NCI-H446 (cell line): ENCODE results near the gene FAM171A1.
"Not testable (repeated sequence)": the region's sequence is repeated elsewhere in the genome, so short reads cannot be mapped to it uniquely, and the experiment has no call there.

Source experiments
- DNase-seq, 2 experiments: peaks; one replicate each; lab custom pipeline; 2025; lab: John Stamatoyannopoulos, UW

Gene FAM171A1

DNA sequence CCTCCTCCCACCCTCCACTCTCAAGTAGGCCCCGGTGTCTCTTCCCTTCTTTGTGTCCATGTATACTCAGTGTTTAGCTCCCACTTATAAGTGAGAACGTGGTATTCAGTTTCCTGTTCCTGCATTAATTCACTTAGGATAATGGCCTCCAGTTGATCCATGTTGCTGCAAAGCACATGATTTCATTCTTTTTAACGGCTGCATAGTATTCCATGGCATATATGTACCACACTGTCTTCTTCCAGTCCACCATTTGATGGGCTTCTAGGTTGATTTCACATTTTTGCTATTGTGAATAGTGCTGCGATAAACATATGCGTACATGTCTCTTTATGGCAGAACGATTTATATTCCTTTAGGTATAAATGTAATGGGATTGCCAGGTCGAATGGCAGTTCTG lies 51.0 kb downstream of the FAM171A1 start:
- no peak for DNase-seq

DNA sequence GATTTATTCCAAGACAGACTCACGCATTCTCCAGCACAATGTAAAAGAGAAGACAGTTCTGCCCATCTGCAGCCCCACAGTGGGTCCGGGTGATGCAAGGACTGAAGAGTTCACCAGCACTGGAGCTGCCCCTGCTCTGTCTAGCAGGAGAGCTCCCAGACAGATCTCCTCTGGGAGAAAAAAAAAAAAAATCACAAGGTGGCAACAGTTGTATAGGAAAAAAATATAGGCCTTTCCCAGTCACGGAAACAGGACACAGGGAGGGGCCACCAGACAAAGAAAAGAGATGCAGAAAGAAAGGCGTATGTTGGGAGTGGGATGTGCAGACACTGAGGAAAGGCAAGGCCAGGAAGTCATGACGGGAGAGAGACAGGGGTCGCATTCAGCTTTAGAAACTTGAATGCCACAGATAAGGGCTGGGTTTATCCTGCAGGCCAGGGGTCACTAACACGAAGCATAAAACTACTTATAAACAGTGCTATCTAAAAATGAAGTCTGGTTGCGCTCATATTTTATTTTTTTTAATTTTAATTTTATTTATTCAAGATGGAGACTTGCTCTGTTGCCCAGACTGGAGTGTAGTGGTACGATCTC lies 54.1 kb downstream of the FAM171A1 start:
- no peak for DNase-seq

DNA sequence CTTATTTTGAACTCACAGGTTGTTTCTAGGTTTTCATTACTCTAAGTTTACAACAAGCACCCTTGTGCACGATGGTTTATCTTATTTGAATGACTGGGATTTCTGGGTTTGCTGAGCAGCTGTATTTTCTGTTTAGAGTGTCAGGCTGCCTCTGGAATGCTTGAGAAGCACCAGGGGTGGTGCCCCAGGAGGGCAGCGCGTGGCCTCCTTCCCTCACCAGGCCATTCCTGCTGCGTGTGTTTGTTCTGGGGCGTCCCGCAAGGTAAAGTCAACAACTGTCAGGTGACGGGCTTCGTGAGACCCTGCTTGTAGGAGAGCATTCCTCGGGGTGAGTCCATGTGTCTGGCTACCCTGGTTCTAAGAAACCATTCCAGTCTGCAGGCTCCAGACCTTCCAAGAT lies 54.9 kb downstream of the FAM171A1 start:
- DNase-seq = no peak

DNA sequence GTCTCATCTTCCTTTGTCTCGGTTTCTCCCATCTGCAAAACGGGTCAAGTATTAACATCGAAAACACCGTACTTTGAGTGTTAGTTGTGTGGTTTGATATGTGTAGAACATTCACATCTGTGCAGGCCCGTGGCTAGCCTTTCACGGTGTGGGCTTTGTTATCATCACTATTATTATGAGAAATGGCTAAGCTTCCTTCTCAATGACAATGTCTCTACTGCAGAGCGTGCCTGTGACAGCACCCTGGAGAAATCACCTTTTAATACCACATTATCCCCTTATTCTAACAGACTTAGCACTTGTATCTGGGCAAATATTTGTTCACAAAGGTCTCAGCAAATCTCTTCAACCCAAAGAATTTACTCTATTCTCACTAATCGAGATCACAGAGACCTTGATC lies 55.8 kb downstream of the FAM171A1 start:
- no peak for DNase-seq

DNA sequence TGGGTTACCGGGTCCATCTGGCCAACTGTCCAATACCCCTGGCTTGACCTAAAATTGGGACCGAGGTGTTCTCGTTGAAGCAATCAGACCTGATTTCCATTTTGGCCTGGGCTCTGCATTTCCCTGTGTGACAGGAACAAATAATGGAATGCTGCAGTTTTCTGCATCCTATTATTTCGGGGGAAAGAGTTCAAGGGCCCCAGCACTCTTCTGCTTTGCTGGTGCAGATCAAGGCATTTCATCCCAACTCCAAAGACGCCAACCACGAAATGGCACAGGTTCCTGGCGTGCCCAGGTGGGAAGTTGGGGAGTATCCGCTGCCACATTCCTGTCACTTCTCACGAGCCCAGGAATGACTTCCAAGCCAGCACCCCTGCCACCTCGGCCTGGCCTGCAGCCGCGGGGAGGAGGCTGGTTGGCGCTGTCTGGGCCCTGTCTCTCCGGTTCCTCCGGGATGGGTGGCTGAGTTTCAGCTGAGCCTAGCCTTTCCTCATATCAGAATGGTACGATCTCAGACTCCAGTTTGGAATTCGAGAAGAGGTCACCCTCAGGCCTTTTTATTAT lies 56.5 kb downstream of the FAM171A1 start:
- DNase-seq = no peak

DNA sequence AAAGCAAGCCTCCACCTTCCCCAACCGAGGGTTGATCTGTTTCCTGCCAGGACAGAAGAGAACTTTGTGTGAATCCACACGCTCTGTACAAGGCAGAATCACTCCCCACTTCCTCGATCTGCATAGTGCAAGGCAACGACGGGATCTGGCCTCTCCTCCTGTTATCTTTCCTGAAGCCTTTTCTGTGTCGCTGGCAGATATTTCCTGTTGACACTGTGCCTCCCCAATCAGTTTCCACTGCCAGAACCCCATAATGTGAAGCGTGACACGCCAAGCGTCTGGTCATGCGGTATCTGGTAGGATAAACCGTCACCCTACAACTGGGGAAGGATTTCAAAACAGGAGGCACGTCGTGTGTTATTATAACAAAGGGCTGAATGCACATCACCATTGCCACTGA lies 57.2 kb downstream of the FAM171A1 start:
- no peak for DNase-seq

DNA sequence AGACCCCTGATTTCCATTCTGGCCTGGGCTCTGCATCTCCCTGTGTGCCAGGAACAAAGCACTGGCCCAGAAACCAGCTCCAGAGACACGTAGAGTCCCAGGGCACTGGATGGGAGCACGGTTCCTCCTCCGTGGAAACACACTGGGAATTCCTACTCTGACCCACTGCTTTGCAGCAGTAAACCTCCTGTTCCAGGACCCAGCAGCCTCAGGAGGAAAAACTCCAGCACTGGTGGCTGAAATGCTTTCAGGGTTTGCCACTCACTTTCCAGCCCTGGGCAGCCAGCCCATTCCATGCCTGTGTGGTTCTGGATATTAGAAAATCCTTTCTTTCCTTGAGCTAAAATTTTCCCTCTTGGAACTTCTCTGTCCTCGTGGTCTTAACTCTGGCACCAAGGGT lies 58.0 kb downstream of the FAM171A1 start:
- DNase-seq = no peak

DNA sequence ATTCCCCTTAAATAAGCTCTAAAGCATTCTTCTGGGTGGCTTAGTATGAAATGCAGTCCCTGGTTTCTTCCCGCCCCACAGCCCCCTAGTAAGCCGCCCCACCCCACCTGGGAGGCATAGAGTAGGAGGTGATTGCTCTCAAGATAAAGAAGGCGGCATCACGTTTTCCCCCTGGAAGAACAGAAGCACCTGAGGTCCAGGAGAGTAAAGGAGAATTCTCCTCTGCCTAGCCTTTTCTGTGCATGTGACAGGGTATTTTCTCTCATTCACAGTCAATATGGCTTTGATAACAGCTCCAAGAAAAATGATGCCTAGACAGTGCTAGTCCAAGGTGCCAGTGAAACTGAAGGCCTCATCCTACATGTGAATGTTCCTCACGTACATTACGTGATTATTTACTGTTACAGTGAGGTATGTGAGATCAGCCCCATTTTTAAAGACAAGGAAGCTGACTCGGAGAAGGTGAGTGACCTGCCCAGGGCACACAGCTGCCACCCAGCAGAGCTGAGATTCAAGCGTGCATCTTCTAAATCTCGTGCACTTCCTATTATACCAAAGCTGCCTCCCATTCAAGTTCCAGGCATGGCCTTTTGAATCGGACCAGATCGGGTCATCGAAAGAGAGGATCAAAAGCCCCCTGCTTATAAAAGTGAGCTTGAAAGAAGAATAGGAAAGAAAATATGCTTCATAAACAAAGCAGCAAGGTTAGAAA lies 59.4 kb downstream of the FAM171A1 start:
- DNase-seq = no peak

DNA sequence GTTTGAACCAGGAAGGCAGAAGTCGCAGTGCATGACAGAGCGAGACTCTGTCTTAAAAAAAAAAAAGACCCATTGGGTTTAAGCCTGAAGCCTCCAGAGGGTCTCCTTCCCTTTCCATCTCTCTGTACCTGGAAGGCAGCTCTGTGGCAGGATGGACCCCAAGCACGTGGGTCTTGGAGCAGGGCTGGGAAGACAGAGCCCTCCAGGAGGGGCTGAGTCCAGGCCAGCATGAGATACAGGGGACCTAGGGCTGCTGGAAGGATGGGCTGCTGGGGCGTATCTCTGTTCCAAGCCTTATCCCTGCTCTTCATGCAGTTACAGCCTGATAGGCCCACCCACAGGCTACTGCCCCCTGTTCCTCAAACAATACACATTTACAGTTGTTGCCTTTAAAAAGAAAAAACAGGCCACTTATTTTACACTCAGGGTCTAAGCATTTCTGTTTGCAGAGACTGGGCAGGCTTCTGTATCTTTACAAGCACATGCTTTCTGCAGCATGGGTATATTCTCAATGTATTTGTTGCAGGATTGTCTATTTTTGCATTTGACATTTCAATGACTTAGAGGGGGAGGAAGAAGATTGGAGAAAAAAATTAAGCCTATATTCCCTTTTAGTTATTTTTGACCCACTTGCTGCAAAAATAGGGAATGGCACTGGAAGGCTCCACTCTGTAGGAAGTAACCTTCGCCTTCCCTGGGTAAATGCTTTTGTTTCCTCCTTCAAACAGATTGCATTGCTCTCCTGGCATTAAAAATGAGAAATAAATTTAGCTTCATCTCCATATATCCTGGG lies 60.1 kb downstream of the FAM171A1 start:
- no peak for DNase-seq

DNA sequence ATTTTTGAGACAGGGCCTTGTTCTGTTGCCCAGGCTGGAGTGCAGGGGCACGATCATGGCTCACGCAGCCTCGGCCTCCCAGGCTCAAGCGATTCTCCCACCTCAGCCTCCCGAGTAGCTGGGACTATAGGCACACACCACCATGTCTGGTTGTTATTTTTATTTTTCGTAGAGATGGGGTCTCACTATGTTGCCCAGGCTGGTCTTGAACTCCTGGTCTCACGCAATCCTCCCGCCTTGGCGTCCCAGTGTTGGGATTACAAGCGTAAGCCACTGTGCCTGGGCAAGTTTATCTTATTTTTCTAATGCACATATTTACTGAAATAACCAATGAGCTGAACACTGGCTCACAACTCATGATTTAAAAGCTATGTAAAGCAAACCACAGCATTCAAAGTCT lies 61.9 kb downstream of the FAM171A1 start:
- no peak for DNase-seq

DNA sequence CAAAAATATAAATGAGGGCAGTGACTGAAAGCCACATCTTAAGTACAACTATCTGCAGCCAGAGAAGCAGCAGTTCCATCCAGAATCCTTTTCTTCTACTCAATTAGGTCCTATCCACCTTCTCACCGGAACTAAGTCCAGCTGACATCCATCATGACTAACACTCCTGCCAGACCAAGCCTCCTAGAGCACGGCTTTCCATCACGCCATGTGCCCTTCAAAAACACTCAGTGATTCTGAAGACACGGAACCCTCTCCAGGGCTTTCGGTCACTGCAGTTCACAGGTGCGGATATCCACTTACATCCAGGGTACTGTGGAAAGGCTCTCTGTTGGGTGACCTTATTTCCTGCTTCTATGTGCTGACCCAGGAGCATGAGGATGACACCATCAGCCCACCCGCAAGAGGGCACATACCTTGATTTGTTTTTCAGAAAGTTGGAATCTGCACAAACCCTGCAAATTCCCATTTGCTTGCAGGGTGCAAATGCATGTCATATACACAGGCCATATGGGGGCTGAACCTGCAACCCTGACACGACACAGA lies 64.3 kb downstream of the FAM171A1 start:
- no peak for DNase-seq

DNA sequence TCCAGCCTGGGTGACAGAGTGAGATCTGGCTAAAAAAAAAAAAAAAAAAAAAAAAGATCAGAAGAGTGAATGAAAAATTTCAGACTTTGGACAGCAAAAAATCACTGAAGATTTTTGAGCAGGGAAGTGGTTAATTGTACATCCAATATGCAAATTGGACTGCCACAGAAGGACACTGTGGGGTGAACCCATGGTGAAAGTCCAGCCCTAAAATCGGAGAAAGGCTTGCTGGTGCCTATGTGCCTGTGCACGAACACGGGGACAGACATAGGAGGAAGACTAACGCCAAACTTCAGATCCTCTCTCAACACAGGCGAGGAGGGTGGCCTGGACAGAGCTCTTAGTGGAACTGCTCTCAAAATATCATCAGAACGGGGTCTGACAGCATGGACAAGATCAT lies 65.5 kb downstream of the FAM171A1 start:
- DNase-seq = no peak

DNA sequence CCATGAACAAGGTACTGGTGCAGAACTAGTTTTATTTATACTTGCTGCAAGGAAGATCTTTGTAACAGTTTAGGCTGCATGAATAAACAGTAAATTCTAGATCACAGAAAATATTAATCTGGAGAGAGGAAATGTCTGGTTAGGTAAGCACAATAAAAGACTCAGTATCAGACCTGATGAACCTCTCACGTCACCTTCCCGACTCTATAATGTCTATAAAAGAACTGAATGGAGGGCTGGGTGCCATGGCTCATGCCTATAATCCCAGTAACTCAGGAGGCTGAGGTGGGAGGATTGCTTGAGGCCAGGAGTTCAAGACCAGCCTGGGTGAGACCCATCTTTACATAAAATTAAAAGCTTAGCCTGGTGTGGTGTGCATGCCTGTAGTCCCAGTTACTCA lies 65.9 kb downstream of the FAM171A1 start:
- DNase-seq = no peak

DNA sequence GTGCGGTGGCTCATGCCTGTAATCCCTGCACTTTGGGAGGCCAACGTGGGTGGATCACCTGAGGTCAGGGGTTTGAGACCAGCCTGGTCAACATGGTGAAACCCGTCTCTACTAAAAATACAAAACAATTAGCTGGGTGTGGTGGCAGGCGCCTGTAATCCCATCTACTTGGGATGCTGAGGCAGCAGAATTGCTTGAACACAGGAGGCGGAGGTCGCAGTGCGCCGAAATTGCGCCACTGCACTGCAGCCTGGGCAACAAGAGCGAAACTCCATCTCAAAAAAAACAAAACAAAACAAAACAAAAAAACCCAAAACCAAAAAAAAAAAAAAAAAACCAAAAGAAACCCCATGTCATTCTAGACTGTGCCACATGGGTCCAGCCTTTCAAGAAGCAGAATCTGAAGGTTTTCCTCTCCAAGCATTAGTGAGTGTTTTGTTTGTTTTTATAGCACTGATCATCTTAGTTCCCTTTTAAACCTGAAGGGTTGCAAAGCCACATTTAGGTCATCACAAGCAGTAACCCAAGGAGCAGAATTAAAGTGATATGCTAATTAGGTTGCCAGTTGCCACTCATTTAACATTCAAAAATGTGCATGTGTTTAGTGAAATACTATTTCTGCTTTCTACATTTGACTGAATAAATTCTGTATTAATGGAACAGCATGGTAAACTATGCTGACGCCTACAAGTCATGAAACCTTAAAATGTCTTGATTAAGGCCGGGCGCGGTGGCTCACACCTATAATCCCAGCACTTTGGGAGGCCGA lies 68.7 kb downstream of the FAM171A1 start:
- DNase-seq = not testable (repeated sequence)

DNA sequence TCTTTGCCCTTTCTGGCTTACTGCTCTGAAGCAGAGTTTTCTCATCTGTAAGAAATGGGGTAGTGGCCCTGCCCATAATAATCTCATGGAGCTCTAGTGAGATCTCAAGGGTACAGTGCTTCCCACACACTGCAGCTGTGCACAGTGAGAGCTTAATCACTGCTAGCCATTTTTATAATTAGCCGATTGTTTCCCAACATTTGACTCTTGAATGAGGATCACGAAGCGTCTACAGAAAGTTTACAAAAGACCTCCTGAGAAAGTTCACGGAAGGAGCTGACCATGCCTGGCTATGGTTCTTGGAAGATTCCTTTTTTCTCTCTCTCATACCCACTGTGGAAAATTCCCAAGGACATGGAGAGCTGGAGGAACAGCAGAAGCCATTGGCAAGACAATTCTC lies 70.4 kb downstream of the FAM171A1 start:
- DNase-seq = no peak

DNA sequence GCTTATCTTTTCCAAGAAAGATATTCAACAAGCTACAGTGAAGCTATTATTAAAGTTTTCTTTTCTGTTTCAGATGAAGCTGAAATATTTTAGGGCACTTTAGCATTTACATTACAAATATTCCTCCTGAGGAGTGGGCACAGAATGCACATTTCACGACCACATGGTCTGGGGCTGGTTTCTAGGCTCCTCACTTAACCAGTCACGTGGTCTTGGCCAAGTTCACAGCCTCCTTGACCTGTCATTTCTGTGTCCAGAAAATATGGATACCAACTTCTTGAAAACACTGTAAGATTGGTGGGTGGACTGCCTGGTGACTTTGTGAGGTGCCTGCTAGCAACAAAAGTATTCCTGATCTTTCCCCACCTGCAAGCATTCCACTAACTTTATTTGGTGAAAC lies 70.9 kb downstream of the FAM171A1 start:
- DNase-seq = no peak

DNA sequence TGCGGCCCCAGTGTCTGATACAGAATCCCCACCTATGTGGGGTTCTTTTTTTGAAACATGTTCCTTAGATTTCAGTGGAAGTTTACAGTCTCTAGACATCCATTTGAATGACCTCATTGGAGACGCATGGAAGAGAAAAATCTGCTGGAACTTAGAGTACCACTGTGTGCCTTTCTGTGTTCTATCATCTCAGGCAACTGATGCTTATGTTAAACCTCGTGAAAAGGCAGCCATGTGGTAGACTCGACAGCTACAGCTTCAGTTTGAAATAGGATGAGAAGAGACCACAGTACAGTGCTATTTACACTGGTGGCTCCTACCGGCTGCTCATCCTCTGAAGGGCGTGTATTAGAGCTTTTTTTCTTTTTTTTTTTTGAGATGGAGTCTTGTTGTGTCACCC lies 74.4 kb downstream of the FAM171A1 start:
- no peak for DNase-seq

DNA sequence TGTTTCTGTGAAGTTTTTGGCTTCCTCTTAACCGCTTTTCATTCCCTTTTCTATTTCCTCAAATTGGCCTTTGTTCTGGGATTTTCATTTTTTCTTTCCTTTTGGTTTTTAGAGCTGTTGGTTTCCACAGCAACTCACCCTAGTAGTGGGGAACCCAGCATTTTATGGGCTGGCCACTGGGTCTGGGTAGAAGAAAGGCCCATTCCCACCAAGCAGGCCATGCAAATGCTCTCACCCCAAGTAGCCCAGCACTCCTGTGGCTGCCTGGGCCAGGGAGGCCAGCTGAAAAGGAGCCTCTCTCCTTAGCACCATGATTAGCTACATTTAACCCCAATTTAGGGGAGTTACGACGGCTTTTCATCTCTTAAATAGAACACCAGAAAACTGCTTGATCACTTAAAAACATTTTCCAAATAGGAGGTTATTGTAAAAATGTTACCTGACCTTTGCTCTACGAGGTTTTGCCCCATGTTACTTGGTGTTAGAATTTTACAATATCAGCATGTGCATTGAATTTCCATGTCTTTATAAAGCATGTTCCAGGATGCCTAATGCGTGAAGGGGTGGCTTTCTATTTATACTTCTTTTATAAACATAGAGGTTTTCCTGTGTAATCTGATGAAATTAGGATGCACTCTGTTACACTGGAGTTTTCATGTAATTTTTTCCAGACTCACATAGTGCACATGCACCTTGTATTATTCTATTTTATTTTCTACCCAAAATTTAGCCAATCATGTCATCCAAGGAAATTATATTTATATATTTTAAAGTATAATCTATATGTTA lies 75.4 kb downstream of the FAM171A1 start:
- DNase-seq = no peak

DNA sequence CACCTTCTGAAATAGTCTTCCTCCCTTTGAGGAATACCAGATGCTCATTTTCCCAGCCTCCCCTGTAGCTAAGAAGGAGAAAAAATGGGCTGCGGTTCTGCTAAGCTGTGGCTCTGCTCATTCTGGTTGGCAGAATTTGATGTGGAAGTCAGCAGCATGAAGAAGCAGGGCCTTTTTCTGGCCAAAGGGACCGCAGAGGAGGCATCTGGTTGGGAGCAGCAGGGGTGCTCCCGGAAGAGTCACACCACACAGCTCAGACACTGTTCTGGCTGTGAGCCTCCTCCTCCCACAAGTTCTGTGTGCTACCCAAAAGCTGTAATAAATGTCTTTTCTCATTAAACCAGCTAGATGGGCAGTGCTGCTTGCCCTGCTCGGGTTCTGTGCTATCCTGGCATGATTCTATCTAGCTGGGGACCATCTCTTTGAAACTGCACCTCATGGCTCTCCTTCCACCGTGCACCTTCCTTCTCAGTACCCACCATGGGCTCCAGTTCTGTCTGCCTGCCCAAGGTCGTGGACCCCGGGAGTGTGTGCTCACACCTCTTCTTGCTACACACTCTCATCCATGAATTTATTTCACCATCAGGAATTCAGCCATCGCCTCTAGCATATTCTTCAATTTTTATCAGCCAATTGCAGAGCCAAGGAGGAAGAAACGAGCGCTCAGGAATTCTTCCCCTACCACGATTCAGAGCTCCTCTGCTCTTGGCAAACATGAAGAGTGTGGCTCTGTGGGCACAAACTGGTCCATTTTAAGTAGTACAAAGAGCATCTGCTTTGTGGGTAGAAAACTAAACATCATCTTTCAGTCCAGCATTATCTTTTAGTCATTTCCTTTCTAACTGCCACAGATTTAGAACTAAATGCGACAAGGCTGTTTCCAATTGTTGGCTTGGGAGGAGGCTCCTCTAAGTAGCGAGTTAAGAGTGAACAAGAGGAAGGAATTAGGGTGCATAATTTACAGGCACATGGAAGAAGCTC lies 76.9 kb downstream of the FAM171A1 start:
- peak in 1 of 2 experiments; percentile 37 for DNase-seq

DNA sequence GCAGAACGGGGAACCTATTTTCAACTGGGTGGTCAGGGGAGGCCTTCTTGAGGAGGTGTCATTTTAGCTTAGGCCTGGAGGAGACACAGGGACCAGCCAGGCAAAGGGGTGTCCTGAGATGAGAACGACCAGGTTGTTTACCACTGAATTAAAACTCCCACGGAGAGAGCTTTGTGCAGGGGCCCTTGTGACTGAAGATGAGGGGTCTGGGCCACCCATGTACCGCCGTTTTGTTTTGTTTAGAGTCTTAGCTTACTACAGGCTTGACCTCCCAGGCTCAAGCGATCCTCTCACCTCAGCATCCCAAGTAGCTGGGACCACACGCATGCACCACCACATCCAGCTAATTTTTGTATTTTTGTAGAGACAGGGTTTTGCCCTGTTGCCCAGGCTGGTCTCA lies 80.4 kb downstream of the FAM171A1 start:
- no peak for DNase-seq
